HG02623 (cell line): Measurements from ENCODE around the gene KRT6A.
"Not testable (repeated sequence)": the region's sequence is repeated elsewhere in the genome, so short reads cannot be mapped to it uniquely, and the experiment has no call there.

ENCODE experiments used
- ATAC-seq: cut with Tn5 transposase; IDR thresholded peaks from one replicate; pipeline ENCODE4 v1.9.1; 2021; ENCODE audit warnings: moderate library complexity; ENCODE audit not compliant: unreplicated experiment

The KRT6A gene

GRCh38 chr12:52506858-52507715 lies 14.0 kb upstream of the KRT6A start:
- ATAC-seq = no peak

DNA sequence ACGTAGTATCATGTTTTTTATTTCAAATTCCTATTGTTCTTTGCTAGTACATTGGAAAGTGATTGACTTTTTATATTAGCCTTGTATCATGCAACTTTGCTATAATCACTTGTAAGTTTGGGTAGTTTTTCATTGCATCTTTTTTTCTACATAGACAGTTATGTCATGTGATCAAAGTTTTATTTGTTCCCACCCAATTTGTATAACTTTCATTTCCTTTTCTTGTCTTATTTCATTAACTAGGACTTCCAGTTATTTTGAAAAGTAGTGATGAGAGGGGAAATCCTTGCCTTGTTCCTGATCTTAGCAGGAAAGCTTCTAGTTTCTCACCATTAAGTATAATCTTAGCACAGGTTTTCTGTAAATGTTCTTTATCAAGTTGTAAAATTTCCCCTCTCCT lies 9.8 kb upstream of the KRT6A start:
- ATAC-seq = no peak

DNA sequence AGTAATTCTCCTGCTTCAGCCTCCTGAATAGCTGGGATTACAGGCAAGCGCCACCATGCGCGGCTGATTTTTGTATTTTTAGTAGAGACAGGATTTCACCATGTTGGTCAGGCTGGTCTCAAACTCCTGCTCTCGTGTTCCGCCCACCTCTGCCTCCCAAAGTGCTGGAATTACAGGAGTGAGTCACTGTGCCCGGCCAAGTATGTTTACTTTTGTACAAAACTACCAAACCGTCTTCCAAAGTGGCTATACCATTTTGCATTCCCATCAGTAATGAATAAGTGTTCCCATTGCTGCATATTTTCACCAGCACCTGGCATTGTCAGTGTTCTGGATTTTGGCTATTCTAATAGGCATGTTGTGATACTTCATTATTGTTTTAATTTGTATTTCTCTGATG lies 8.4 kb upstream of the KRT6A start:
- no peak for ATAC-seq

- not testable (repeated sequence) for ATAC-seq
These were observed 7.5 kb upstream of the KRT6A start for GRCh38 chr12:52500574-52500973.

- no peak for ATAC-seq
These were observed 6.9 kb upstream of the KRT6A start for GRCh38 chr12:52499806-52500560.

DNA sequence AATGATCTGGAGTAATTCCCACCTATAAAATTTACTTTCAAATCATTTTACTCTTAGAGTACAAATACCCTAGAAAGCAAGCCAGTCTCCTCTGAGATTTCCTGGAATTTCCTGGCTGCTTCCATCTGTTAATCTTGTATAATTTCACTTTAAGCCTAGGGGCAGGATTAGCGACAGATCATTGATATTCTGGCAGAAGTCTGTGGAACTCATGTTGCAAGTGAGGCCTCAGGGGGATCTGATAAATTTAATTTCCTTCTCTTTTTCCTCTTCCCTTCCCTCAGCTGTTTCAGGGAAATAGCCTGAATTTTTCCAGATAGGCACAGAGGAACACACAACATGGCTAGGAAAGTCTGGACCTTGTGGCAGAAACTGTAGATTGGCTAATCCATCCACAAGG lies 5.9 kb upstream of the KRT6A start:
- no peak for ATAC-seq

DNA sequence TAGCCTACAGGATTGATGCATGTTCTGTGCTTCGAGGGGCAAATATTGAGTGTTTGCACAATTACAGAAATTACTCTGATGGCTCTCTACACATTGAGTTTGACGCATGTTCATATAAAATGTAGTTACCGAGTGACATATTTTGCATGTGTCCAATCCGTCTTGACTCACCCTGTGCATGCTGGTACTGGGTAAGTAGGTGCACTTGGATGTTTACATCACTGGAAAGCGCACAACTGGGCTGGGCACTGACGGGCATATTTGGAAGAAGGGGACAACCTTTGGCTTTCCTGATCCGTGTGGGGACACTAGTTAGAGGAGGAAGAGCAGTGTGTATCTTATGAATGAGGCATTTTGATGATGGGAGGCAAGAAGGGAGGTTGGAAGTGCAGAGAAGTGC lies 4.9 kb upstream of the KRT6A start:
- no peak for ATAC-seq

DNA sequence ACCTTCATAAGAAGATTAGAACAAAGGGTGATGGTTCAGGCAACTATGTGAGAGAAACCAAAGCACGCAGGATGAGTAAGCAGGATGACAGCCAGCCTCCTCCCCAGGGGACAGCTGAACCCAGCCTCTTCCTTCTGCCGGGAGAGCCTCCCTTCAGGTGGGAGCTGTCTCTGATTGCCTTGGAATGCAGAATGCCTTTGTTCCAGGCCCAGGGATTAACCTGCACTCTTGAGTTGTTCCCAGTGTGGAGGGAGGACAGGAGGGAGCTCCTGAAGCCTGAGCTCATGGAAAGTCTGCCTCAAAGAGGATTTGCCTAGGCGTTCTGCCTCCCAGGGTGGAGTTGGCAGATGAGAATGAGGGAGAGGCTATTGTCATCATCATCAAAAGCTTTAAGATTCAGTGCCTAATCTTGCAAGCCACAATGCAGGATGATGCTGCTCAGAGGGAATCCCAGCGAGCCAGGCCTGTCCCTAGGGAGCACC lies 3.6 kb upstream of the KRT6A start:
- no peak for ATAC-seq

- ATAC-seq = no peak
These were observed 3.0 kb upstream of the KRT6A start for GRCh38 chr12:52496054-52496453.

GRCh38 chr12:52495389-52495788 lies 2.3 kb upstream of the KRT6A start:
- no peak for ATAC-seq

DNA sequence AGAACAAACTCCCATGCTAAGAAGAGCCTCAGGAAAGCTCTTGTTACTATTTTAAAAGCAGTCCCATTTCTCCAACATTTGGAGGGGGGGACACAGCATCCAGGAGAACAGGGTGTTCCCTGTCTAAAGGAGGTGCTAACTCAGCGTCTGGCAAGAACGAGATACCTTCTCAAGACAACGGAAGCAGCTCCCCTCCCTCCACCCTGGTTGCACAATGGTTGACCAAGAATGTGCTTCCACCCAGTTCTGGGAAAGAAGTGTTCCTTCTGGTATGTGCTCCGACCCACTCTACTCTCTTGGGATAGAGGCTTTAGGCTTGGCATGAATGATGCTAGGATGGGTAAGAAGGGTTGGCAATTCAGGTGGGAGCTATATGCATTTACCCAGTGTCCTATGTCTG lies 1.5 kb upstream of the KRT6A start:
- no peak for ATAC-seq

GRCh38 chr12:52494100-52494499 lies 1.0 kb upstream of the KRT6A start:
- no peak for ATAC-seq

DNA sequence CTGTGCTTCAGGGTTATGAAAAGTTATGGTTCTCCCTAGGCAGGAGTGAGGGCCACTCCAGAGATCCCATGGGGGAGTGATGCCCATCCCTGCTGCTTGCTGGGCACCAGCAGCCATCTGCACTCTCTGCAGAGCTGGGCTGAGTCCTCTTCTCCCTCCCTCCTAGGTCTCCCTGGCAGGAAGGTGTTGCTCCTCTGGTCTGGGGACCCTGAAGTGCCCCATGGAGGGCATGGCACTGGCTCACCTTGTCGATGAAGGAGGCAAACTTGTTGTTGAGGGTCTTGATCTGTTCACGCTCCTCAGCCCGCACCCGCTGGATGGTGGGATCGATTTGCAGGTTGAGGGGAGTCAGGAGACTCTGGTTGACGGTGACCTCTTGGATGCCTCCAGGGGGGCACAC lies 652 bp downstream of the KRT6A start:
- not testable (repeated sequence) for ATAC-seq

DNA sequence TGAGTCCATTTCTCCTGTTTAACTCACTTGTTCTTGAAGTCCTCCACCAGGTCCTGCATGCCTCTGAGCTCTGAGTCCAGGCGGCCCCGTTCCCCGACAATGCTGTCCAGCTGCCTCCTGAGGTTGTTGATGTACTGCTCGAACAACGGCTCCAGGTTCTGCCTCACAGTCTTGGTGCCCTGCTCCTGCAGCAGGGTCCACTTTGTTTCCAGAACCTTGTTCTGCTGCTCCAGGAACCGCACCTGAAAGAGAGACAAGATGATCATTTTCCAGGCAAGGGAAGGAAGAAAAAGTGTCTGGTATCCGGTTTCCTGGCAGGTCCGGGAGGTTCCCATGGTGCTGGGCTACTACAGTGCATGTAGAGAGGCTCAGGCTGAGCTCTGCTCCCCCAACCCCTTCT lies 1.6 kb downstream of the KRT6A start:
- ATAC-seq = not testable (repeated sequence)

DNA sequence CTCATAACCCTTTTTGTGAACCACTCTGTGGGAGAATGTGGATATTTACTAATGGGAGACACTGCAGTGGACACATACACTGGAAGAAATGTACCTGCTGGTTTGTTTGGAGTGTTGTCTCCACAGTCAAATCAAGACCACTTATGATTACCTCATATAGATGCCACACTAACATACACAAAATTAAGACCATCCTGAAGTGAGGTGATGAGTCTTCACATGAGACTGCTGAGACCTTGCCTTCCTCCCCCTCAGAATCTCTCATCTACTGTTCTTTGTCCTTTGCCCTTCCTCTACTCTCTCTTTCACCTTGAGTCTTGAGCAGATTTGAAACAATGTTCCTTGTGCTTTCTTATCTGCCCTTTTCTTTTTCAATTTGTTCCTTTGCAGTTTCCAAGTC lies 4.3 kb downstream of the KRT6A start:
- ATAC-seq = no peak

GRCh38 chr12:52487744-52488443 lies 5.2 kb downstream of the KRT6A start:
- ATAC-seq = not testable (repeated sequence)

DNA sequence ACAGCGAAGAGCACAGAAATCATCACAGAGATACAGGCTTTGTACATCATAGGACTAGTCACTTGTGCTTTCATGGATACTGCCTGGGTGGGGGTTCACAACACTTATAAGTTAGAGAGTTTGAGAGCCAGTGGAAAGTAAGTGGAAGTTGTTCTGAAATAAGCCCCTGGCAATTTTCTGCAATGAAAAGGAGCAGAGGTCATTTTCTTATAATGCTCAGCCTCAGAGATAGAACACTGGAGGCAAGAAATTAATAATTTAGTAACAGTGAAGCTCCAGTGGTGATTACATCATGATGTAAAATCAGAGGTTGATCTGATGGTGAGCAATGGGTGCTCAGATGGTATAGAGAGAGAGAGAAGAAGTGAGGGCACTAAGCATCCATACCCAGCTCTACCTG lies 5.8 kb downstream of the KRT6A start:
- ATAC-seq = no peak

DNA sequence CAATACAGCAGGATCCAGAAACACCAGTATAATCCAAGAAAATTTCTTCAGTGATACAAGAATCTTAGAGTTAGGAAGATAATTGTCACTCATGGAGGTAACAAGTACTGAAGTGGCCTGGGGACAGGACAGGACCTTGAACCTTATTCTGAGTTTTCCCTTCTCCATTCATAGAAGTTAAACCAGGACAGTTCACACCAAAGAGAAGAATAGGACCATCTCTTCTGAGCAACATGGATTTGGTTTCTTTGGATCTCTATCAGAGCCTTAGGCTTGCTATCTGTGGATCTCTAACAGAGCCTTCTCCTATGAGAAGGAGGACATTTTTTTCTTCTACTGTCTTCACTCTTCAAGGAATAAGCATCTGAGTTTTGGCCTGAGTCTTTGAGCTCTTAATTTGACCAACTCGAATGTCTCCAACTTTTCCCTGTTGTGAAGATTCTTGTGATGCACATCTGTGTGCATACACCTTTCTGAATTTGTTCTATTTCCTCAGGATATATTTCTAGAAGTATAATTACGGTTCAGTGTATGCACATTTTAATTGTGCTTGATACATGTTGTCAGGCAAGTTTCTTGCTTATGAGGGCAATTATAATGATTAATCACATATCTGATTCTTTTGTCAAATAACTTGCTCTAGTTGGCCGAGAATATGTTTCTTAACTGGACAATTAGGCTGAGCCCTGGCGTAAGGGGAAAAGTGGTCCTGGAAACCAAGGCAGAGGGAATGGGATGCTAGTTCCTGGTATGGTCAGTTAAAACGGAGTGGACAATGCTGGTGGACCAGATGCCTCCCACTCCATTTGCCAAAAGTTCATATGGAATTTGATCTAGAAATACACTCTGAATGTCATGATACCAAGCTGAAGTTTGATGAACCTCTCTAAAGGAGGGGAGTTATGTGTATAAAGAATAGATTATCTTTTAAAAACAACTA lies 6.6 kb downstream of the KRT6A start:
- ATAC-seq = no peak

- ATAC-seq = no peak
These were observed 13.0 kb downstream of the KRT6A start for GRCh38 chr12:52480073-52480472.

DNA sequence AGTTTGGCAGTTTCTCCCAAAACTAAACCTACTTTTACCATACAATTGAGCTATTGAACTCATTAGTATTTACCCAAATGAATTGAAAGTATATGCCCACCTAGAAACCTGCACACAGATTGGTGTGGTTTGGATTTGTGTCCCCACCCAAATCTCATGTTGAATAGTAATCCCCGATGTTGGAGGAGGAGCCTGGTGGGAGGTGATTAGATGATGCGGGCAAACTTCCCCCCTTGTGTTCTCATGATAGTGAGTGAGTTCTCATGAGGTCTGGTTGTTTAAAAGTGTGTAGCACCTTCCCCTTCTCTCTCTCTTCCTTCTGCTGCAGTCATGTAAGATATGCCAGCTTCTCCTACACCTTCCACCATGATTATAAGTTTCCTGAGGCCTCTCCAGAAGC lies 15.4 kb downstream of the KRT6A start:
- ATAC-seq = no peak
